ENCODE data around the gene RAB11FIP4. TPM values are rescaled to one million over a fixed set of nuclear protein-coding genes. Genes with fewer than 3 reads are reported as not detected.

RAB11FIP4 gene
- total RNA-seq, 1 experiment from 2014 or later, result 15.1 TPM

DNA sequence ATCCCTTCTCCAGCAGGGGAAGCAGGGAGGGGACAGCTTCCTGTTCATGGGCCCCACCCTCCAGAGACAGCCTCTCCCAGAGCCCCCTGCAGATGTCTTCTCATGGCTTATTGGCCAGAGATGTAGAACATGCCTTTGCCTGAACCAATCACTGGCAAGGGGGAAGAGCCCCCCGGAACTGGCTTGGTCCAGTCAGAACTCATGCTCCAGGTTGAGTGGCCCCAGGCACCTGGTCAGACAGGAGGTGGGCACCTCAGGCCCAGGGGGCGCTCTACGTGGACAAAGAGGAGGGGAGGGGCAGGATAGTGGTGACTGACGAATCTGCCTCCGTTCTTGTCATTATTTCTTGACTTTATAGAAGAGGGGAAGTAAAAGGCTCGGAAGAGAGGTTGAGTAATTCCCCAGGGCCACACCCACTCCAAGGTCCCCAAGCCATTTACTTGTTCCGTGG, 23.6 kb downstream of the RAB11FIP4 start:
- no peak overlapping the region for H3K27ac ChIP-seq (ENCODE audit: low read depth, low read length)
- no peak overlapping the region for H2AFZ ChIP-seq (ENCODE audit: low read depth, low read length, poor library complexity, severe bottlenecking)
- DNase-seq (ENCODE audit: low read depth, low spot score) (no peak), ATAC-seq (peak; percentile 56)
- H3K9ac ChIP-seq (ENCODE audit: low read length), result no peak overlapping the region
- H3K4me2 ChIP-seq (ENCODE audit: low read length), result no peak overlapping the region
- ChIA-PET RAD21 (ENCODE audit: low non-redundant PET in 1 of 2, low total read pairs in 2 of 2, uncharacterized antibody in 2 of 2, unreplicated experiment in 2 of 2) (no interaction called here), CTCF (interaction anchor here (1.4 kb wide), 1 partner anchor 22 kb away, joined by 3 read pairs; no protein-coding TSS in a partner anchor), POLR2A (interaction anchor here (0.7 kb wide), 1 partner anchor 72 kb away, joined by 3 read pairs; no protein-coding TSS in a partner anchor)
- no peaks in the 10 kb centered on the region for H4K20me1 ChIP-seq (ENCODE audit: insufficient read depth)
- TF ChIP-seq TCF7L2 (IDR thresholded peaks at IDR 0.05; ENCODE audit: borderline replicate concordance, extremely low read depth, insufficient read depth, insufficient read length) (no peak), ELF1 (IDR thresholded peaks at IDR 0.05; ENCODE audit: borderline replicate concordance, low read depth) (no peak)
- no peaks in the 10 kb centered on the region for H3K27me3 ChIP-seq (ENCODE audit: insufficient read depth, low read length)
- no peaks in the 10 kb centered on the region for H3K79me2 ChIP-seq (ENCODE audit: insufficient read depth, low read length)
- BruUV-seq (replicated peaks), result no TSS peak
- H3K9me2 ChIP-seq (ENCODE audit: insufficient read depth), result no peaks in the 10 kb centered on the region
- intact Hi-C loops (cut with micrococcal nuclease), result no loop called here
- H3K9me3 ChIP-seq (ENCODE audit: control insufficient read depth in 1 of 2, insufficient read depth in 1 of 2, low read depth in 1 of 2, low read length in 2 of 2), result no peaks in the 10 kb centered on the region
- H3K4me3 ChIP-seq (replicated peaks in 1 of 2; ENCODE audit: low read depth in 1 of 2, low read length in 2 of 2), result no peak overlapping the region
- H3K4me1 ChIP-seq (ENCODE audit: control insufficient read depth in 1 of 2, insufficient read depth in 2 of 2, low read length in 2 of 2), result no peaks in the 10 kb centered on the region
- H3K36me3 ChIP-seq (ENCODE audit: control insufficient read depth in 1 of 2, insufficient read depth in 2 of 2, low read length in 2 of 2), result no peaks in the 10 kb centered on the region

DNA sequence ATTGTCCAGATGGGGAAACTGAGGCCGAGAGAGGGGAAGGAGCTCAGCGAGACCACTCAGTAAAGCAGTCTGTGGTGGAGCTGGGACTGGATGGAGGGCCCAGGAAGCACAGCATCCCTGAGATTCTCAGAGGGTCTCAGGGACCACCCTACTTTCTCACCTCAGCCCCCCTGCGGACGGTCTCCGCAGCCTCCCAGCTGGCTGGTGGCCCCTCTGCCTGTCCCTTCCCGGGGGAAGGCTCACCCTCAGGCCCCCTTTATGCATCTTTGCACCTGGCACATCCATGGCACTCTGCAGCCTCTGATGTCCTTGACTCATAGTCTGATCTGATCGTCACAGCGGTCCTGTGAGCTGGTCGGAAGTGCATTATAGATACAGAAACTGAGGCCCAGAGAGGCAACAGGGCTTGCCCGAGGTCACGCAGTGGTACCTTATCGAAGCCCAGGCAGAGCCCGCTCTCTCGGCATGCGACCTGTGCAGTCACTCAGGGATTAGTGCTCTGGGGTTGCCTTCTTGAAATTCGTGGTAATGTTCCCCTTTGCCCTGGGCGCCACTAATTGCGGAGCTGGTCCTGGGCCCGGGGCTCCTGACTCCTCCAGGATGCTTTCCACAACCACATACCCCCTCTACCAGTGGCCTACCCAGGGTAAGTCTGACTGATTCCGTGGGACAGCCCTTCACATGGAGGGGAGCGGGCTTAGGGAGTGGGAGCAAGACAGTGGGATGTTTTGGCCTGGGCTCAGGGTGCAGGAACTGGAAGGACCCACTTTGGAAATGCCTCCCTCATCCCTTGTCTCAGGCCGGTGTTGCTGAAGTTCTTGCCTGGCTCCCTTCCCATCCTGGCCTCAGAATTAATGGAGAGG, 24.4 kb downstream of the RAB11FIP4 start:
- H3K4me2 ChIP-seq (ENCODE audit: low read length), result no peak overlapping the region
- no peak overlapping the region for H3K27ac ChIP-seq (ENCODE audit: low read depth, low read length)
- no peaks in the 10 kb centered on the region for H3K79me2 ChIP-seq (ENCODE audit: insufficient read depth, low read length)
- intact Hi-C loops (cut with micrococcal nuclease), result no loop called here
- H3K27me3 ChIP-seq (ENCODE audit: insufficient read depth, low read length), result no peaks in the 10 kb centered on the region
- ChIA-PET CTCF (no interaction called here), RAD21 (ENCODE audit: low non-redundant PET in 1 of 2, low total read pairs in 2 of 2, uncharacterized antibody in 2 of 2, unreplicated experiment in 2 of 2) (no interaction called here), POLR2A (interaction anchor here (0.7 kb wide), 1 partner anchor 72 kb away, joined by 3 read pairs; no protein-coding TSS in a partner anchor)
- H3K4me1 ChIP-seq (ENCODE audit: control insufficient read depth in 1 of 2, insufficient read depth in 2 of 2, low read length in 2 of 2), result no peaks in the 10 kb centered on the region
- no TSS peak for BruUV-seq (replicated peaks)
- no peaks in the 10 kb centered on the region for H3K9me3 ChIP-seq (ENCODE audit: control insufficient read depth in 1 of 2, insufficient read depth in 1 of 2, low read depth in 1 of 2, low read length in 2 of 2)
- ATAC-seq, result no peak
- H4K20me1 ChIP-seq (ENCODE audit: insufficient read depth), result no peaks in the 10 kb centered on the region
- DNase-seq (ENCODE audit: low read depth, low spot score), result no peak
- no peak overlapping the region for H3K4me3 ChIP-seq (replicated peaks in 1 of 2; ENCODE audit: low read depth in 1 of 2, low read length in 2 of 2)
- H3K36me3 ChIP-seq (ENCODE audit: control insufficient read depth in 1 of 2, insufficient read depth in 2 of 2, low read length in 2 of 2), result no peaks in the 10 kb centered on the region
- H3K9me2 ChIP-seq (ENCODE audit: insufficient read depth), result no peaks in the 10 kb centered on the region
- H2AFZ ChIP-seq (ENCODE audit: low read depth, low read length, poor library complexity, severe bottlenecking), result no peak overlapping the region
- no peak overlapping the region for H3K9ac ChIP-seq (ENCODE audit: low read length)
- no peak for TF ChIP-seq FOSL1 (IDR thresholded peaks at IDR 0.05; ENCODE audit: low read depth)
- no peak for TF ChIP-seq EGR1 (IDR thresholded peaks at IDR 0.05; ENCODE audit: low read depth)
- TF ChIP-seq, protein P1, sequence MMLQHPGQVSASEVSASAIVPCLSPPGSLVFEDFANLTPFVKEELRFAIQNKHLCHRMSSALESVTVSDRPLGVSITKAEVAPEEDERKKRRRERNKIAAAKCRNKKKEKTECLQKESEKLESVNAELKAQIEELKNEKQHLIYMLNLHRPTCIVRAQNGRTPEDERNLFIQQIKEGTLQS (IDR thresholded peaks at IDR 0.05), result no peak
- no peak for TF ChIP-seq ZFX (IDR thresholded peaks at IDR 0.05)
- TF ChIP-seq POLR2A (IDR thresholded peaks at IDR 0.05; ENCODE audit: borderline replicate concordance, extremely low read depth, insufficient read depth, insufficient read length), result no peak
- TF ChIP-seq REST (IDR thresholded peaks at IDR 0.05; ENCODE audit: low read depth), result no peak
- no peak for TF ChIP-seq ZBTB33 (IDR thresholded peaks at IDR 0.05; ENCODE audit: extremely low read depth, insufficient replicate concordance, low read length)
- TF ChIP-seq EZH2phosphoT487 (IDR thresholded peaks at IDR 0.05; ENCODE audit: borderline replicate concordance), result no peak
- no peak for TF ChIP-seq CEBPB (IDR thresholded peaks at IDR 0.05; ENCODE audit: low read depth)
- no peak for TF ChIP-seq EZH2 (IDR thresholded peaks at IDR 0.05)
- no peak for TF ChIP-seq SIN3A (IDR thresholded peaks at IDR 0.05; ENCODE audit: low read depth)
- no peak for TF ChIP-seq YY1 (IDR thresholded peaks at IDR 0.05; ENCODE audit: extremely low read depth, insufficient replicate concordance, low read depth, low read length)

All from HCT116 (cell line).